GM19238 (cell line): ENCODE measurements around the gene ATP10A.

Source experiments
- DNase-seq: peaks from one replicate; pipeline ENCODE4 v3.0.0; 2011; ENCODE audit warnings: low spot score; ENCODE audit not compliant: insufficient read length

Gene ATP10A

DNA sequence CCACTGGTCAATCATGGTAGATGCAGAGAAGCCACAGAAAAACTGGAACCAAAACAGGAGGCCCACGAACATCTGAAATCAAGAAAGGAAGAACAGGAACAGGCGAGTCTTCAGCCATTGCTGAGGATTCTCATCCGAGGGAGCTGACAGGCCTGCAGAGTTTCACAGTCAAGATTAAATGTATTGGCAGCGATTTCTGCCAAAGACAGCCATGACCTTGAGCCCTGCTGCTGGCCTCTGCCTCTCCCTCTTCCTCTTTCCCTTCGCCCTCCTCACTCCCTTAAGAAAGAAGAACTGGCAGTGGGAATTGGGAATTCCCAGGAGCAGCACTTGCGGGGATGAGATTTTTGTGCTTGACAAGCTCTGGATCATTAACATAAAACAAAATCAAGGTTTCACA, 179.7 kb downstream of the ATP10A start:
- no peak for DNase-seq

DNA sequence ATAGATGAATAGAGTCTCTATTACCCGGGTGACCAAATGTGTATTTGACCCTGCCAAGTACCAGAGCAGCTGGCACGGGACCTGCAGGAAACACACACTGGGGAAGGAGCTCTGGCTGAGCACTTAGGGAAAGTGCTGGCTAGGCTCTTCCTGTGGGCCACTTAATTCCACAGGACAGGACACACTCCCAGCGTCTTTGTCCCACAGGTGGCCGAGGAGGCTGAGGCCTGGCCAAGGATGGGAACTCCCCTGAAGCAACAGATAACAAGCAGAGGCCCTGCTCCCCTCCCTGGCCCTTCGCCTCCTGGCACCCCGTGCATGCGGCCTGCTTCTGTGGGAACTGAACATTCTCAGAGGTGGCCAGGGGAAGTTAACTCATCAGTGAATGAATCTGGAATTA, 180.8 kb downstream of the ATP10A start:
- DNase-seq: no peak

DNA sequence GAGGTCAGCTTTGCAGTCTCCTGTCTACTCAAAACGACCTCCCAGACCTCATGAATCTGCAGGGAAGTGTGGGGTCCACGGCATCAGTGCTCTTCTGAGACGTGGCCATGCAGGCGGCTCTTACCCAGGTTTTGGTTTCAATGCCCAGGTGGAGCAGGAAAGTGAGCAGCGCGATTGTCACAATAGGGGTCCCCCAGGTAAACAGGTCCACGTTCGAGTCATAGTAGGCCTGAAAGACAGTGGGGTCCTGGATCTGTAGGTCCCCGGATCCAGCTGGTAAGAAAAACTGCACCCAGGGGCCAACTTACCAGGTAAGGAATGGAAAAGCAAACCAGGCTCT, 182.5 kb downstream of the ATP10A start:
- DNase-seq: no peak

DNA sequence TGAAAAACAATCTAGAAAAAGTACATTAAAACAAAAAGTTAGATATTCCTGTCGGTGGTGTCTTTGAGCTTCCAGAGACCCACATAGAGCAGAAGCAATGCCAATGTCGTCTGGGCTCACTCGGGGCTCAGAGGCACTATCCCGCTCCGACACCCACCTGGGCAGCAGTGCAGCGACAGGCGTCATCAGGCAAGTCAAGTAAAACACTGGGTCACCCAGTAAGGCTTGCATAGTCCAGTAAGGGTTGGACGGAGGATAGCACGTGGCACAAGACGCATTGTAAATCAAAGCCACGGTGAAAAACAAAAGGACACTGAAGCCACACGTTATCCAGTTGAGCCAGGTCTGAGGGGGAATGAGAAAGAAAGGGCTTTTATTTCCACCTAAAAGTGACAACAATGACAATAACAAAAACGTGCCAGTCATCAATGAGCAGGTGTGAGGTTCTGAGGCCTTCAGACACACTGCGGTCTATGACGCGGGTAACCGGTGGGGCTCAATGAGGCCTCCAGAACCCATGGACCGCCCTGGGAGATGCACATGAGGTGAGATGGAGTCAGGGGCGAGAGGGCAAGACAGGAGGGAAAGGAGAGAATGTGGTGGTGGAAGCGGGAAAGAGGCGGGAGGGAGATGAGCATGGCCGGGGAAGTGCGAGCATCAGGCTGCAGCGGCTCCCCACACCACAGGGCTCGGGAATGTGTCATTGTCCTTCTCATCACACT, 183.0 kb downstream of the ATP10A start:
- no peak for DNase-seq

DNA sequence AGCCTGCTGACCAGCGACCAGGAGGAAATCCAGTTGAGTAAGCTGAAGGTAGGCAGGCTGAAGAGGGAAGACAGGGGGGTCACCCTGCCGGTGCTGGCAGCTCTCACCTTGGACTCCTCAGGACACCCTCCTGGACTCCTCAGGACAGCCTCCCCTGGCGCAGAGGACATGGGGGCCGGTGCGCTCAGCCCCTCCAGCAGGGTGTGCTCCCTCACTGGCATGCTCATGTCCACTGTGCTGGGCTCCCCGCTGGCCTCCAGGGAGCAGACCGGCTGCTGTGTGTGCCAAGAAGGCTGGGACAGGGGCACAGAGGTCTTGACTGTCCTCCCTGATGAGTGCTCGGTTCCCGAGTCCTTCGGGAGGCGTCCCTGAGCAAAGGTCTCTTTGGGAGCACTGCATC, 183.6 kb downstream of the ATP10A start:
- DNase-seq: no peak

DNA sequence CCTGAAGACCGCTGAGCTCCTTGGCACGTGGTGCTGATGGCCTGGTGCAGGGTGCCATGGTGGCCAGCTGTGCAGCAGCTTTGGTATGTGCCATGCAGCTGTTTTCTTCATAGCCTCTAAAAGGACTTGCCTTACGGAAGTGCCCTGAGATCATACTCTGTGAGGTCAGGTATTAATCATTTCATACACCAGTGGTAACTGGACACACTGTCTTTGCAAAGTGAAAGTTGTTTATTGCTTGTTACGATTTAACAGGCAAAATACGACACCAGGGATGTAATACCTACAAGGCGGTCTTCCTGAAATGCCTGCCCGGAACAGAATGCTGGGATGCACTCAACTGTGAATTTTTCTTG, 184.6 kb downstream of the ATP10A start:
- no peak for DNase-seq

DNA sequence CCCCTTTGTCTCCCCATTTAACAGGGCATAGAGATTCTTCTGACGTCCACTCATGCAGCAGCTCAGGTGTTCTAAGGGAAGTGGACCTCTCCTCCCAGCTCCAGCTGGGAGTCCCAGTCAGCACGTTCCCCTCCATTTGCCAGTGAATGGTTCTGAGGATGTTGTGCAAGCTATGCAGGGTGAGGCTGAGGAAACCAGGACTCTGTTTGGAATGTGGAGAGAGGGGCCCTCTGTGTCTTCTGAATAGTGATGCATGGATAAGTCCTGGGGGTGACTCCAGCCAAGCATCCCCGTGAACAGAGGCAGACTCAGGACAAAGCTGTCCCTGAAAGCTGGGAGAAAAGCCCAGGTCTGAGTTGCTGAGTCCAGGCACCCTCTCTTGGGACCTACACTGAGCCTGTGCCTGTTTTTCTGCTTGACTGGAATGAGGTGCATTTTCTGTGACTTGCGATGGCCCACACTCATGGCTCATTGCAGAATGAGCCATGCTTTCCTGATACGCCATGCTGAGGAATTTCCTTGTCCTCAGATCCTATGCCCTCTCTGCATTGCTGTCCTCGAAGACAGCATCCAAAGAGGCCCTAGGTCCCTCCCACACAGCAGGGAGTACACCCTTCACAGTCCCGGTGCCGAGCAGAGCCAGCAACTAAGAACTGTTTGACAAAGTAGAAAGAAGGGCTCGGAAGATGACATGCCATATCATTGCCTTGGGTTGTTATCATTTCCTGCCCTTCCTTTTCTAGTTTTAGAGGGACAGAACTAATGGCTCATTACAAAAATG, 185.2 kb downstream of the ATP10A start:
- no peak for DNase-seq

DNA sequence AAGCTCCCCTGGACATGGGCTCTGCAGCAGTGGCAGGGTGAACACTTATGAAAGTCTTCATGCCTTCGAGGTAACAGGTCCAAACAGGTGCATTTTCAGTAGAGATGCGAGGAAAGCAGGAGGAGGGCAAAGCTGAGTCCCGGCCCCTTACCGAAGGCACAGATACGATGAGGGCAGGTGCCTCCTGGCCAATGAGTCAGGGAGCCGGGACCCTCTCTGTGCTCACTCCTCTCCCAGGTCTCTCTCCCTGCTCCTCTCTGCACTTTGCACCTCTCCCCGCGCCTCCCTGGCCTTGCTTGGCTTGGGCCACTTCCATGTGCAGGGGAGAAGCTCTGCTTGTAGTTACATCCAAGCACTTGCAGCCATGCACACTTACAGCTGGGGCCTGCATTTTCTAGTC, 187.1 kb downstream of the ATP10A start:
- DNase-seq: no peak

DNA sequence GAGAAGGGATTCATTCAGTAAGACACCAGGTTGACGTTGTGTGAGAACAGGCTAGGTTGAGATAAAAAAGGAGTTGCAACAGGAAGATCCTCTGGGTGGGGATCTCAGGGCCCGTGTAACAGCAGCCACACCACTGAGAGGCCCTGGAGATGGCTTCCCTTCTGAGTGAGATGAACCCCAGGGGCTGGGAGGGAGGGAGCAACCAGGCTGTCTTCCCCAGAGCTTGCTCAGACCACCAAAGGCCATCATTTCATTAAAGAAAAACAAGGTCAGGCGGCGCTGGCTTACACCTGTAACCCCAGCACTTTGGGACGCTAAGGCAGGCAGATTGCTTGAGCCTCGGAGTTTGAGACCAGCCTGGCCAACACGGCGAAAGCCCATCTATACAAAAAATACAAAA, 187.7 kb downstream of the ATP10A start:
- no peak for DNase-seq

DNA sequence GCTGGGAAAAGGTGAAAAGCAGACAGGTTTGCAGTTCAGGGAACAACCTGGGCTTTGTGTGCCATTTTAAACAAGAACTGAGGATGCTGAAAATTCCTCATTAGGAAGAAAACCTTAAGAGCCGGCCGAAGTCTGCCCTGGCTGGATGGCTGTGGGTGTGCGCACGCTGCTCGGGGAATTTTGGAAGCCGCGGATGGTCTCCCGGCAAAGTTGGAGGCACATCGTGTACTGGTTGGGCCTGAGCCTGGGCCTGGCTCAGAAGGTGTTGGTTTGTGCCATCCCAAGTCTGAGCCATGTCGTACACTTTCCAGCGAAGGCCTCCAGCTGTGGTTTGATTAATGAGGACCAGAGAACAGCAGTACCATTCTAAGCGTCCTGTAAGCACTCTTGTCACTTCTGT, 188.2 kb downstream of the ATP10A start:
- no peak for DNase-seq

DNA sequence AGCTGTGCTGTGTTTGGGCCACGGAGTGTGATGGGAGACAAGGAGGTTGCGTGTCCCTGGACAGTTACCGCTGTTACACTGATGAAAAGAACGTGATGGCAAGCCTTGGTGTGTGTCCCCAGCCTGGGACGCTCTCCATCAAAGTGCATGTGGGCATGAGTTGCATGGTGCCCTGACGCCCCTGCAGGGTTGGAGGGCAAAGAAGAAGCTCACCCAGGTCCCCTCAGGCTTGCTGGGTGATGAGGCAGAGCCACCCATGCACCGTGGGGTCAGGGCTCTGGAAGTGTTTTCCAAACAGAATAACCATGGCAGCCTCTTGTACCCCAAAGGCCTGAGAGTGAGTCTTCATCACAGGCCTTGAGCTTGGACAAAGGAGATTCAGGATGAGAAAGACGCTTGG, 189.2 kb downstream of the ATP10A start:
- DNase-seq: no peak

DNA sequence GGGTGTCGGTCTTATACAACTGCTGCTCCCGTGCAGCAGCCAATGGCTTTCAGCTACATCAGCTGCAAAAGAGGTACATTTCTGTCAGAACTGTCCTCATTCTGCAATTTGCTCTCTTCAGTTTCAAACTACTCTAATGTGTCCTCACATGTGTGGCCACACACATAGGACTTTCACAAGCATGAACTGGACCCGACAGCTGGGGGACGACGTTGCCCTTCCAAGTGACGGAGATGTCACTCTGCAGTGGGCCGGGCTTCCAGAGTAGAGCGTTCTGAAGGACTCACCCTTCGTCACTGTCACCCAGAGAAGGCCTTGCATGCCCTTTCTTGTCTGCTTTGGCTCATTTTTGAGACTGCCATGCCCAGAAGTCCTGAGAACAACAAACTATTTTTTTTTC, 189.8 kb downstream of the ATP10A start:
- DNase-seq: no peak

DNA sequence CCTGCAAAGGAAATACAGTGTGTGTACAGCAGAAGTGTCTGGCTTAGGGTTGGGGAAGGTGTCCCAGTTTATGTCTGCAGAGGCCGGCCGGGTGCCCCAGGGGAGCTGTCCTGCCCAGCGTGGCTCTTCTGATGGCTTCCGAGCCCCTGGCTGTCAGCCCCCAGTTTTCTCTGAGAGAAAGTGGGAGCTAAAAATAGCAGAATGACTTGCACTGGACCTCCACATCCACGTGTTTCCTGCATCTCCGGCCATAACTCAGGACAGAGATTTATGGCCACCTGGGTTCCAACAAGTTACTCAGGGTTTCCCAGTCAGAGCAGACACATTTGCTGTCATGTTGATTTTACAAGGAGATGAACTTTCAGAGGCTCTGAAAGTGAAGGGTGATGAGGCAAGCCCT, 192.0 kb downstream of the ATP10A start:
- DNase-seq: no peak

DNA sequence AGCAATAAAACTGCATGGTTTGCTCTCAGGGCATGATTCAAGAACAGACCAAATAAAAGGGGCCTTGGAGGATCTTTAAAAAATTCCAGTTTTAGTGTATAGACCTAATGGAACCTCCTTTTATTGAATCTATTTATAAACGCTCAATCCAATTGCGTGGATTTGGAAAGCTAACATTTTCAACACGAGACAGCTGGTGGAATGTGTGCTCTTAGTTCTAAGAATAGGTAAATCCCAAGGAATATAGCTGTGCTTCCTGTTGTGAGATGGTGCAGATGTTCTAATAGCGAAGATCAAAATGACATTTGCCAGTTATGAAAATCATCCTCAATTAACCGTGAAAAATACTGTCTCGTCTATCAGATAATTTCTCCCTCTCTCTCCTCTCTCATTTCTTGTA, 192.5 kb downstream of the ATP10A start:
- no peak for DNase-seq

DNA sequence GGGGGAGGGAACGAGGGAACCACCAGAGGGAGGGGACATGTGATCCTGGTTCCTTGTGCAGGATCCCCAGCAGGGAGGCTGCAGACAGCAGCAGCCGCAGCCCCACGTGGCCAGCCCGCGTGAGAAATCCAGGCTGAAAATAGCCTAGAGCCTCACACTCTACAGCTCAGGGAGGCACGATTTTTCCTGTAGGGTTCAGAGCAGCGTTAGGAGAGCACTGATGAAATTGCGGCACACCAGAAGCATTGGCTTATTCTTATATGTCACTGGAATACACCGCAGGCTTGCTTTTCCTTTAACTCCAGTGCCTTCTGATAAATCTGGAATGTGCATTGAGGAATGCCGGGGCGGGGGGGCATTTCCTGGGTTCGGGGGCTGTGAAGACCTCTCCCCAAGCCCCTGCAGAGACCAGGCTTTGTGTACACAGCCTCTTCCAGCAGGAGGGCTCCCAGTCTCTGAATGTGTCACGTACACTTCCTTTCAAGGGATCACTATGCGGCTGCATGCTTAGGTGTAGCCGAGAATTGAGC, 193.0 kb downstream of the ATP10A start:
- no peak for DNase-seq

DNA sequence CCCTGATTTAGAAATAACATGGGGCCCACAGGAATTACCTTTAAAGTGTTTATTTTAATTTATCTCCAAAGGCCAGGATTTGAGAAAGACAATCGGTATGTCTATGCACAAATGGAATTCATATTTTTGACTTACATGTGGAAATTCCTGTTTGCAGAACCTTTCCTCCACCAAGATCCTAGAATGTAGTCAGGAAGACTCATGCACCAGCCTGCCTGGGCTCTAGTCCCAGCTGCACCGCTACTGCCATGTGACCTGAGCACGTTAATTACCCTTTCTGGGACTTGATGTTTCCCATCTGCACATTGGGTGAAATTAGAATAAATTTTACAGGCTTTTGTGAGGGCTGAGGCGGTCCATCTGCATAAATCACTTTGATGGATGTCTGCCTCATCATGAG, 194.2 kb downstream of the ATP10A start:
- DNase-seq: no peak

DNA sequence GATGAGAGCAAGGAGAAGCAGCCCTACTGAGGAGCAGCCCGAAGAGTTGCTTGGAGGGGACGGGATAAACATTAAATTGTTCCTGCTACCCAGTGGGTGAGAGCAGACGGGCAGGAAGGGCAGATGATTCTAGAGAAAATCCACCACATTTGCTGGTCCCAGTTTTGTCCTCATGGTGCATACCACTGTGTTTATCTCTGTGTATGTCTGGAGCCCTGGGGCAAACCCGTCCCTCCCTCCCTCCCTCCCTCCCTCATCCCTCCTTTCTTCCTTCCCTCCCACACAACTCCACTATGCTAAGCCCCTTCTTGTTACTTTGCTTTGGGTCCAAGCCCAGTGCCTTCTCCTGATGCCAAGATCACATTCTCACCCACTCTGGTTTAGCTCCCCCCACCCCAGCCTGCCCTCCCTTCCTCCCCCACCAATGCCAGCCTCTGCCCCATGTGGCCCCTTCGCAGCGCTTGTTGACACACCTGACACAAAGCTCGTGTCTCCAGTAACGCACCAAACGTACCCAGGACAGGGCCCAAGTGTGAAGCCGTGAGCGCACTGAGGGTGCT, 194.8 kb downstream of the ATP10A start:
- DNase-seq: no peak

DNA sequence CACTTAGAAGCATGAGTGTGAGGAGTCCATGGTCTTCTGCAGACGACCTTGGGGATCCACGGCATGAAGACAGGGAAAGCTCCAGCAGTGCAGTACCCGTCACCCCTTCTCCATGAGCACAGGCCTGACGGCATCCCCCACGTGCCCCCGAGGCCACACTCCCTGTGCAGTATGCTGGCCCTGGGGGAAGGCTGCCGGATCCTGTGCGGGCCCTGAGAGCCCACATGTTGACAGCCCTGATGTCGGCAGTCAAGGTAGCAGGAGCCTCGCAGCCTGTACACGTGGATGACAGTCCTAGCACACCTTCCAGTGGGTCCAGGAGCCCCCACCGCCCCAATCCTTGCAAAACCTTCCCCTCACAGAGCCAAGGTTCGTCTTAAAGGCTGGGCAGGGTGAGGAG, 195.3 kb downstream of the ATP10A start:
- no peak for DNase-seq

DNA sequence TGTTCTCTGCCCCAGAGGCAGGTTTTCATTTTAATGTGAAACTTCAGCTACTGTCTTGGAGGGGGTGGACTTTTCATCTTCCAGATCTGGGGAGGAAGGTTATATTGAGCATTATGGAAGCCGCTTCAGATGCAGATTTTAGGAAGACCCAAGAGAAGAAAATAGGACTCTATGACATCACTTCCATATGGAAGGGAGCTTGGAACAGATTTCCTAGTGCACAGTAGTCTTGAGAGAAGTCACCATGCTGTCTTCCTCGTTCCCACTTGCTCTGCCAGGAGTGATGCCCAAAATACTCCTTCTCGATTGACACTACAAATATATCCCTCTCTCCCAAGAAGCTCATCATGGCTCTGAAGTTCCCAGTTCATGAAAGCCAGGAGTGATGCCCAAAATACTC, 197.2 kb downstream of the ATP10A start:
- DNase-seq: no peak

DNA sequence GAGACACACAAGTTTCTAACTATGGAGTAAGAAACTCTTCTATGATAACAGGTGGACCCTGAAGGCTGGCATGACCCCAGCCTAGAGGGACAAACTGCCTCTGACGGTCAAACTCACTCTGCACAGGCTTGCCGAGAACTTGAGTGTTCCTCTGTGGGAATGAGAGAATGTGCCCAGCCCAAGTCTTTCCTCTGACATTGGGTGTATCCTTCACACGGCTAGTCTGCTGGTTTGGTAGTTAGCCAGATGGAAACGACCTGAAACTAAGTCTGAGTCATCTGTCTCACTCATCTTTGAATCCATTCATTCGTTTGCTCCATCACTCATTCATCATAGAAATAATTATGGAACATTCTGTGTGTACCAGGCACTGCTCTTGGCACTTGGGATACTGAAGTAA, 198.4 kb downstream of the ATP10A start:
- no peak for DNase-seq

DNA sequence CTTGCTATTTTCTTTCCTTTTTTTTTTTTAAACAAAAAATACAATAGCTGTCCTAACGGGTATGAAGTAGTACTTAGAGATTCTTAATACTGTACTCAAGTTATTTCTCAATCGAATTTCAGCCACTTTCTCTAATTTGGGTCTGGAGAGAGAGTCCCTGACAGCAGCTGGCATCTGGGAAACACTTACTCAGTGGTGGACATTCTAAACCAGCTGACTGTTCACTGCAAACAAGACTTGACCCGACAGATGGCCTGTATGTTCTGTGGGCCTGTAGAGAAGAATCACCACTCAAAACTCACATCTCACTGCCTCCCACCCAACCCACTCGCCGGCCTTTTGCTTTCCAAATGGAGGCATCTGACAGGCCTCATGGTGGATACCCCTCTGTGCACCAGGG, 199.6 kb downstream of the ATP10A start:
- DNase-seq: no peak

DNA sequence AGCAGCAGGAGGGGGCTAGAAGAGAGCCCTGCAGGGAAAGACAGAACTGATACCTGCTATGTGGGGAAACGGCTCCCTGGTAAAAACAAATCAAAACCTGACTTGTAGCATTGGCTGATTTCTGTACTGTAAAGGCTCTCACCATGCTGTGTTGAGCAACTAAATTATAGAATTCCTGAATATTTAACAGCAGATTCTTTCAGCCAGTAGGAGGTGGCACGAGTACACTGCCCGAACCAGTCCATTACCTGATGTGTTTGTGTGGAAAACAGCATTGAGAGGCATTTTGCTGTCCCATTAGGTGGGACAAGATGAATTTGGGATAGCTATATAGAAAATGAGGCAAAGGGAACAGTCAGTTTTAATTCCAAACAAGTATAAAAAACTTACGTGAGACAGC, 201.2 kb downstream of the ATP10A start:
- no peak for DNase-seq

DNA sequence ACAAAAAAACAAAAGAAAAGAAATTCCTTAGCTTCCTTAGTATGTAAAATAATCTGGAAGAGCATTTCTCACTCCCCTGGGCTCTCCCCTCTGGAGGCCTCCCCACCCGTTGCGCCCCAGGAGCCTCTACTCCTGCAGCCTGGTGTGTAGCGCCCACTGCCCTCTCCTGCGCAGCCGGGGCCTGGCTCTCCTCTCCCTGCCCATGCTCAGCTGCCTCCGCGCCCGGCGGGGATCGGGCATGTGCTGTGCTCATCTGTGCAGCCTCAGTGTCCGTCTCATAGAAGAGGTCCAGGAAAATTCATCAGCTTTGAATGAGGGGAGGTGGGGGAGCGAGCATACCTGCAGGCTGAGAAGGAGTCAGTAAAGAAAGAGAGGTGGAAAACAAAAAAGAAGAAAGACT, 203.9 kb downstream of the ATP10A start:
- no peak for DNase-seq
